Fibroblast of lung (primary cell): ENCODE data around the gene NDP. TPM values are rescaled to one million over a fixed set of nuclear protein-coding genes. Genes with fewer than 3 reads are reported as not detected.

Experiments
- DNase-seq, 2 donors: peaks; one replicate each; pipeline versions ENCODE4 v3.0.0 to v3.0.0-alpha.2; 2010; ENCODE audit warnings: low read depth in 2 of 2
- H2AFZ ChIP-seq: 2 replicates; pipeline ENCODE4 v1.5.1; 2012; ENCODE audit warnings: low read length, control low read depth, inconsistent platforms
- H3K27ac ChIP-seq: 2 replicates; pipeline ENCODE4 v1.5.1; 2011; ENCODE audit warnings: low read length, control low read depth; ENCODE audit not compliant: insufficient read depth
- H3K27me3 ChIP-seq: 2 replicates; pipeline ENCODE4 v1.5.1; 2011; ENCODE audit warnings: mild to moderate bottlenecking, low read length; ENCODE audit not compliant: control insufficient read depth, insufficient read depth
- H3K36me3 ChIP-seq: 2 replicates; pipeline ENCODE4 v1.5.1; 2011; ENCODE audit warnings: low read length; ENCODE audit not compliant: control insufficient read depth, insufficient read depth
- H3K4me1 ChIP-seq: 2 replicates; pipeline ENCODE4 v1.5.1; 2011; ENCODE audit warnings: low read length; ENCODE audit not compliant: control insufficient read depth, insufficient read depth; ENCODE audit errors: extremely low read depth
- H3K4me2 ChIP-seq: 2 replicates; pipeline ENCODE4 v1.5.1; 2011; ENCODE audit warnings: low read length, control low read depth; ENCODE audit not compliant: insufficient read depth; ENCODE audit errors: extremely low read depth
- H3K4me3 ChIP-seq, 4 experiments: fragments of 200-600 bp in 1 of 4; sonication (generic) in 1 of 4; replicated peaks in 1 of 4; 2 replicates each; pipeline ENCODE4 v1.5.1; 2011 to 2016; ENCODE audit warnings: low read length in 4 of 4, low read depth in 3 of 4, mild to moderate bottlenecking in 3 of 4, control low read depth in 2 of 4, inconsistent platforms in 1 of 4, mixed read lengths in 1 of 4; ENCODE audit not compliant: insufficient read depth in 1 of 4; ENCODE audit errors: control extremely low read depth in 1 of 4
- H3K79me2 ChIP-seq: 2 replicates; pipeline ENCODE4 v1.5.1; 2012; ENCODE audit warnings: mild to moderate bottlenecking, low read length, inconsistent platforms; ENCODE audit not compliant: control insufficient read depth, insufficient read depth
- H3K9ac ChIP-seq: 2 replicates; pipeline ENCODE4 v1.5.1; 2011; ENCODE audit warnings: mild to moderate bottlenecking, low read length, control low read depth; ENCODE audit not compliant: insufficient read depth
- H3K9me3 ChIP-seq: 2 replicates; pipeline ENCODE4 v1.5.1; 2012; ENCODE audit warnings: low read depth, low read length; ENCODE audit not compliant: control insufficient read depth, insufficient read depth
- H4K20me1 ChIP-seq: 2 replicates; pipeline ENCODE4 v1.5.1; 2011; ENCODE audit warnings: low read length; ENCODE audit not compliant: control insufficient read depth, insufficient read depth; ENCODE audit errors: extremely low read depth
- CTCF ChIP-seq, 2 donors: IDR thresholded peaks in 1 of 2; conservative IDR thresholded peaks in 1 of 2; 1 replicate in 1 of 2; 2 replicates in 1 of 2; pipeline ENCODE4 v1.5.1; 2011 to 2012; ENCODE audit warnings: low read length in 2 of 2, control low read depth in 1 of 2, inconsistent platforms in 1 of 2, low read depth in 1 of 2, mild to moderate bottlenecking in 1 of 2
- EZH2 ChIP-seq: IDR thresholded peaks from 2 replicates; pipeline ENCODE4 v1.5.1; 2012; ENCODE audit warnings: low read length, control low read depth, mild to moderate bottlenecking; ENCODE audit errors: missing control alignments
- polyA plus RNA-seq, 2 donors: library from polyadenylated mRNA; depleted of rRNA in 1 of 2; stranded (reverse) in 1 of 2; unstranded in 1 of 2; fragments of >200 nt; gene quantifications; 2 replicates each; pipeline ENCODE4 v1.2.1, GENCODE V29; 2011 to 2012; ENCODE audit warnings: missing spikeins in 1 of 2
- total RNA-seq: library from RNA; depleted of rRNA; stranded (reverse); fragments of >200 nt; gene quantifications from 2 replicates; pipeline ENCODE4 v1.2.1, GENCODE V29; 2014

NDP gene
- total and polyA plus RNA-seq, 2 donors (not counting 1 experiment from before 2014, with no cell fraction given) = 0.79 to 5.3 TPM

DNA sequence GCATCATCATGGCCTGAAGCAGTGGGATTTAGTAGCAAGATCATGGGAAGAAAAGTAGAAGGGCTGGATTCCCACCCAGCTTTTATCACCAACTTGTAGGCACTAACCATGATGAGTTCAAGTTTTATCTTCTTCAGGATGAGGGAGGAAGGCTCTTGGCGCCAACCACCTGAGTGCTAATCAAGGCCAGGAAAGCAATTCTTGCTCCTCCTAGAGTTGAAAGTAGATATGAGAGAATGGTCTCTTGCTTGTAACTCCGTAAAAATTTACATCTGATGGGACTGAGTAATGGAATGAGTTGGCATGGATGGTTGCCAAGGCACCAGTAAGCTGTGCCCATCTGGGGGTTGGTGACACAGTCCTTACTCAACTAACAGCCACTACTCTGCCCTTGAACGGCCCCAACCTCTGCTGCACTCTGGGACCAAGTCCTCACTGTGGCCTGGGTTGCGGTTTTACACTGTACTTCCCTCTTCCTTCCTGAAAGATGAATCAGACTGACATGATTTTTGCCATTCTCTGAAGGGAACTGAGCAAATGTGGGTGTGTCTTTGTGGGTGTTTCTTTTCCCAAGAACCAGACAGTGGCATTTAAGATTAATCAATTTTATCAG, 39.4 kb upstream of the NDP start:
- no peak overlapping the region for H3K4me3 ChIP-seq
- H3K4me1 ChIP-seq = no peaks in the 10 kb centered on the region
- peak; percentile 65 to 86 for DNase-seq
- H4K20me1 ChIP-seq = no peaks in the 10 kb centered on the region
- no peaks in the 10 kb centered on the region for H3K36me3 ChIP-seq
- no peaks in the 10 kb centered on the region for H3K79me2 ChIP-seq
- H2AFZ ChIP-seq = no peak overlapping the region
- no peak overlapping the region for H3K9ac ChIP-seq
- no peak overlapping the region for H3K4me2 ChIP-seq
- H3K27me3 ChIP-seq = no peaks in the 10 kb centered on the region
- no peak overlapping the region for H3K27ac ChIP-seq
- H3K9me3 ChIP-seq = no peaks in the 10 kb centered on the region
- TF ChIP-seq CTCF (conservative IDR thresholded peaks at IDR 0.05 in 1 of 2, IDR thresholded peaks at IDR 0.05 in 1 of 2; ENCODE audit: low read depth in 1 of 2, low read length in 2 of 2) = no peak
- TF ChIP-seq EZH2 = no peak

DNA sequence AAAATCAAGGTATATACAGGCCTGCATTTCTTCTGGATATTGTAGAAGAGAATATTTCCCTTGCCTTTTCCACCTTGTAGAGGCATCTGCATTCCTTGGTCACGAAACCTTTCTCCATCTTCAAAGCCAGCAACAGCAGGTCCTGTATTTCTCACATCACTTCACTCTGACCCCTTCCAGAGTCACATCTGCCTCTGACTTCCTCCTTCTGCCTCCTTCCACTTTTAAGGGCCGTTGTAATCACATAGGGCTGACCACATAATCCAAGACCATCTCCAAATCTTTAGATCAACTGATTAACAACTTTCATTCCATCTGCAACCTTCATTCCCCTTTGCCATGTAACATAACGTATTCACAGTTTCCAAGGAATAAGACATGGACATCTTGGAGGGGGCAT, 38.3 kb upstream of the NDP start:
- no peaks in the 10 kb centered on the region for H3K79me2 ChIP-seq
- no peaks in the 10 kb centered on the region for H3K36me3 ChIP-seq
- H4K20me1 ChIP-seq = no peaks in the 10 kb centered on the region
- TF ChIP-seq CTCF (conservative IDR thresholded peaks at IDR 0.05 in 1 of 2, IDR thresholded peaks at IDR 0.05 in 1 of 2; ENCODE audit: low read depth in 1 of 2, low read length in 2 of 2) = no peak
- TF ChIP-seq EZH2 = no peak
- H3K9me3 ChIP-seq = no peaks in the 10 kb centered on the region
- H2AFZ ChIP-seq = no peak overlapping the region
- H3K4me3 ChIP-seq = no peak overlapping the region
- H3K27ac ChIP-seq = no peak overlapping the region
- H3K4me2 ChIP-seq = no peak overlapping the region
- DNase-seq = no peak
- H3K4me1 ChIP-seq = no peaks in the 10 kb centered on the region
- no peaks in the 10 kb centered on the region for H3K27me3 ChIP-seq
- no peak overlapping the region for H3K9ac ChIP-seq

- no peak for DNase-seq
- Histone ChIP-seq H3K79me2 (no peaks in the 10 kb centered on the region), H3K27me3 (no peaks in the 10 kb centered on the region), H2AFZ (no peak overlapping the region), H3K4me2 (no peak overlapping the region), H4K20me1 (no peaks in the 10 kb centered on the region), H3K36me3 (no peaks in the 10 kb centered on the region), H3K9me3 (no peaks in the 10 kb centered on the region), H3K4me1 (no peaks in the 10 kb centered on the region), H3K9ac (no peak overlapping the region), H3K27ac (no peak overlapping the region), H3K4me3 (no peak overlapping the region)
- TF ChIP-seq EZH2 = no peak
- TF ChIP-seq CTCF (conservative IDR thresholded peaks at IDR 0.05 in 1 of 2, IDR thresholded peaks at IDR 0.05 in 1 of 2; ENCODE audit: low read depth in 1 of 2, low read length in 2 of 2) = no peak
Observed at GRCh38 chrX:44010626-44011025, 37.4 kb upstream of the NDP start.
